Small intestine (tissue), 7 donors: ENCODE data around the gene KCNAB2. TPM values are rescaled to one million over a fixed set of nuclear protein-coding genes. Genes with fewer than 3 reads are reported as not detected.

ENCODE experiments used
- DNase-seq, 2 donors: peaks; one replicate each; pipeline versions ENCODE4 v3.0.0 to v3.0.0-alpha.2; 2013
- FAIRE-seq: peaks from 2 replicates; lab custom pipeline; 2012; peaks lifted over from hg19 to GRCh38; lab: Jason Lieb, UNC
- H3K27ac ChIP-seq, 3 donors: one replicate each; pipeline ENCODE4 v1.5.1; 2013; ENCODE audit warnings: low read length in 2 of 3, mild to moderate bottlenecking in 2 of 3, control low read depth in 1 of 3, inconsistent platforms in 1 of 3, low read depth in 1 of 3, moderate library complexity in 1 of 3
- H3K27me3 ChIP-seq, 3 donors: one replicate each; pipeline ENCODE4 v1.6.1; 2013; ENCODE audit warnings: low read length in 3 of 3, inconsistent platforms in 1 of 3; ENCODE audit not compliant: control insufficient read depth in 3 of 3, insufficient read depth in 3 of 3
- H3K36me3 ChIP-seq, 3 donors: one replicate each; pipeline ENCODE4 v1.6.1; 2013; ENCODE audit warnings: low read length in 3 of 3, inconsistent platforms in 1 of 3, low read depth in 1 of 3, mild to moderate bottlenecking in 1 of 3, moderate library complexity in 1 of 3; ENCODE audit not compliant: control insufficient read depth in 3 of 3, insufficient read depth in 2 of 3
- H3K4me1 ChIP-seq, 3 donors: one replicate each; pipeline ENCODE4 v1.6.1; 2013; ENCODE audit warnings: low read length in 2 of 3, inconsistent platforms in 1 of 3, low read depth in 1 of 3, mild to moderate bottlenecking in 1 of 3, moderate library complexity in 1 of 3; ENCODE audit not compliant: control insufficient read depth in 3 of 3, insufficient read depth in 2 of 3
- H3K4me3 ChIP-seq, 3 donors: one replicate each; pipeline ENCODE4 v1.5.1; 2013; ENCODE audit warnings: low read length in 3 of 3, control low read depth in 1 of 3, inconsistent platforms in 1 of 3, low read depth in 1 of 3, mild to moderate bottlenecking in 1 of 3, moderate library complexity in 1 of 3
- H3K9me3 ChIP-seq, 2 donors: one replicate each; pipeline ENCODE4 v1.6.1; 2013; ENCODE audit warnings: low read depth in 1 of 2, low read length in 1 of 2; ENCODE audit not compliant: control insufficient read depth in 2 of 2, insufficient read depth in 1 of 2
- WGBS, 3 donors: extraction: QIAGEN DNeasy Blood & Tissue Kit; methylation state at CpG; one replicate each; pipeline ENCODE4 v1.1.7; 2013; 5-methylcytosine and 5-hydroxymethylcytosine counted together
- polyA plus RNA-seq, 4 donors: library from polyadenylated mRNA; stranded (reverse) in 3 of 4; unstranded in 1 of 4; fragments of 200-250 nt in 3 of 4; fragments of 120-200 nt in 1 of 4; gene quantifications; one replicate each; pipeline versions ENCODE4 v1.2.1 to v1.2.3, GENCODE V29; 2013
- donor health status: healthy with polysubstance abuse.
- donor health status: control.
- donor health status: control.
- donor health status: Bipolar disorder and iron deficiency.
- donor health status: healthy.

The KCNAB2 gene
- polyA plus RNA-seq, 4 donors: 1.1 to 35.7 (median 5.3) TPM

DNA sequence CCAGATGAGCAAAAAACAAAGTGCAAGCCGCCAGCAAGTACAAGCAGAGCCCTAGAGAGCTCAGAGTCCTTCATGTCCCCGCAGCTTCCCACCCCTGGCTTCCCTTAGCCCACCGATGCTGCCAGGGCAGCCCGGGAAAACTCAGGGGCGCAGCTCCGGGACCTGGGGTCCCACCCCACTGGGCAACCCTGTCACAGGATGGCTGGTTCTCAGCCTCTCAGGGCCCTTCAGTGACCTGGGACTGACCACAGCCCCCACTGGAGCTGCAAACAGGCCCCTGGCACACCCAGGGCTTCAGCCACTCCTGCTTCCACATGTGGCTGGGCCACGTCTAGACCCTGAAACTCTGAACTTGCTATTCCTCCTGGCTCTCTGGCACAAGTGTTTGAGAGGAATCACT lies 84.9 kb downstream of the KCNAB2 start:
- no peak overlapping the region for H3K4me3 ChIP-seq
- DNase-seq: no peak
- no peaks in the 10 kb centered on the region for H3K27me3 ChIP-seq
- 71 to 81% (median 72%) methylated on average over 7 of the region's 7 CpGs for WGBS, 3 donors
- FAIRE-seq: no peak
- H3K27ac ChIP-seq: no peak overlapping the region
- H3K4me1 ChIP-seq: peaks cover 0 to 3% (median 0%) of the 10 kb centered on the region in 3 donors
- no peaks in the 10 kb centered on the region for H3K9me3 ChIP-seq
- no peaks in the 10 kb centered on the region for H3K36me3 ChIP-seq

DNA sequence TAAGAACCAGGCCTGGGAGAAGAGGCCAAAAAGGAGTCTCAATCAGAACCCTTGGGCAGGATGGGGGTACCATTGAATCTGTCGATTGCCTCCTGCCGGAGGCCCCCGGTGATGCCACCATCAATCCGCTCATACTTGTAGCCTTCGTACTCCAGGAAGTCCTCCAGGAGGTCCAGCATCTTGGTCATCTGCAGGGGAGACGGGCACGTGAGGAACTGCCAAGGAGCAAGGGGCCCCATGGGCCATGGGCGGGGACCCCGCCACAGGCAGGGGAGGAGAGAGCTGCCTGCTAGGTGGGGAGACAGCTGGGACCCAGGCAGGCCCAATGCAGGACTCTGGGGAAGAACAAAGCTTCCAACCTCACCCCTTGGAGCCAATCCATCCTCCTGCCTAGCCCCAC lies 85.9 kb downstream of the KCNAB2 start:
- 82 to 89% (median 86%) methylated on average over 7 to 9 of the region's 9 CpGs for WGBS, 3 donors
- no peak overlapping the region for H3K27ac ChIP-seq
- H3K4me3 ChIP-seq: no peak overlapping the region
- H3K9me3 ChIP-seq: no peaks in the 10 kb centered on the region
- H3K4me1 ChIP-seq: peaks cover 0 to 3% (median 0%) of the 10 kb centered on the region in 3 donors
- no peaks in the 10 kb centered on the region for H3K27me3 ChIP-seq
- DNase-seq (no peak), FAIRE-seq (no peak)
- no peaks in the 10 kb centered on the region for H3K36me3 ChIP-seq

GRCh38 chr1:6133146-6133895 lies 87.6 kb downstream of the KCNAB2 start:
- H3K36me3 ChIP-seq: no peaks in the 10 kb centered on the region
- no peaks in the 10 kb centered on the region for H3K4me1 ChIP-seq
- FAIRE-seq (no peak), DNase-seq (no peak)
- H3K27me3 ChIP-seq: no peaks in the 10 kb centered on the region
- H3K9me3 ChIP-seq: no peaks in the 10 kb centered on the region
- H3K4me3 ChIP-seq: no peak overlapping the region
- H3K27ac ChIP-seq: no peak overlapping the region
- 85 to 87% (median 86%) methylated on average over 15 of the region's 15 CpGs for WGBS, 3 donors

- 90 to 96% (median 93%) methylated on average over 10 to 11 of the region's 11 CpGs for WGBS, 3 donors
- no peak for FAIRE-seq
- Histone ChIP-seq H3K4me3 (no peak overlapping the region), H3K36me3 (no peaks in the 10 kb centered on the region), H3K4me1 (no peaks in the 10 kb centered on the region), H3K27ac (no peak overlapping the region), H3K9me3 (no peaks in the 10 kb centered on the region), H3K27me3 (no peaks in the 10 kb centered on the region)
- no peak for DNase-seq
Measured at GRCh38 chr1:6134206-6134605, 88.5 kb downstream of the KCNAB2 start.

DNA sequence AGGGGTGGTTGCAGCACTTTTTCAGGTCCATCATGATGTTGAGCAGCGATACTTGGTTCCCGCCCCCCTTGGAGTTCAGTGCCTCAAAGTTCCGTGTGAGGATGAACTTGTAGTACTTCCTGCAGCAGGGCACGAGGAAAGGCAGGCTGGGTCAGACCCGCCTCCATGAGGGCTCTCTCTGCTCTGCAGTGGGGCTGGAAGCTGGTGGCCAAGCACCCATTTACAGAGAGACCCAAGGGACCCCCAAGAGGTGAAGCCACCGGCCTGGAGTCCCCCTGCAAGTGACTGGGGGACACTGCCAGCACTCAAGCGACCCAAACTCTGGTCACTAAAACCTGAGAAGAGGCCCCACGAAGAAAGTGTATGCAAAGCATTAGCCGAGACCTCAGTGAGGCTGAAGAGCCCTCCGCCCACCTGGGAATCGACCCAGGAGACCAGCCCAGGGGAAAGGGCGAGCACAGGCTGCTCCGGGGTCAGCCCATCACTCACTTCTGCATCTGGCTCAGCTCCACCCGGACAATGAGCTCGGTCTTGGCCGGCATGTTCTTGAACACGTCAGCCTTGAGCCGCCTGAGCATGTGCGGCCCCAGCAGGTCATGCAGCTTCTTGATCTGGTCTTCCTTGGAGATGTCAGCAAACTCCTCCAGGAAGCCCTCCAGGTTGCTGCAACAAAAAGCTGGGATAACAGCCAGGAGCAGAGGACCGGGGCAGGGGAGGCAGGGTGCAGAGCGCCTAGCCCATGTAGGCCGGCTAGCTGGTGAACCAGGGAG lies 89.2 kb downstream of the KCNAB2 start:
- Histone ChIP-seq H3K36me3 (no peaks in the 10 kb centered on the region), H3K4me1 (no peaks in the 10 kb centered on the region), H3K27ac (no peak overlapping the region), H3K9me3 (no peaks in the 10 kb centered on the region), H3K4me3 (no peak overlapping the region), H3K27me3 (no peaks in the 10 kb centered on the region)
- 71 to 77% (median 75%) methylated on average over 22 of the region's 22 CpGs for WGBS, 3 donors
- DNase-seq (no peak), FAIRE-seq (no peak)

GRCh38 chr1:6136516-6137220 lies 91.0 kb downstream of the KCNAB2 start:
- no peak for FAIRE-seq
- Histone ChIP-seq H3K36me3 (no peaks in the 10 kb centered on the region), H3K27me3 (no peaks in the 10 kb centered on the region), H3K4me3 (no peak overlapping the region), H3K27ac (no peak overlapping the region), H3K9me3 (no peaks in the 10 kb centered on the region), H3K4me1 (no peaks in the 10 kb centered on the region)
- WGBS, 3 donors: 79 to 81% (median 81%) methylated on average over 15 to 16 of the region's 16 CpGs
- DNase-seq: no peak

GRCh38 chr1:6137758-6138157 lies 92.1 kb downstream of the KCNAB2 start:
- WGBS, 3 donors: 60 to 76% (median 65%) methylated on average over 5 of the region's 5 CpGs
- no peaks in the 10 kb centered on the region for H3K9me3 ChIP-seq
- DNase-seq: no peak
- FAIRE-seq: no peak
- H3K4me3 ChIP-seq: no peak overlapping the region
- no peaks in the 10 kb centered on the region for H3K36me3 ChIP-seq
- no peaks in the 10 kb centered on the region for H3K27me3 ChIP-seq
- no peaks in the 10 kb centered on the region for H3K4me1 ChIP-seq
- H3K27ac ChIP-seq: no peak overlapping the region

DNA sequence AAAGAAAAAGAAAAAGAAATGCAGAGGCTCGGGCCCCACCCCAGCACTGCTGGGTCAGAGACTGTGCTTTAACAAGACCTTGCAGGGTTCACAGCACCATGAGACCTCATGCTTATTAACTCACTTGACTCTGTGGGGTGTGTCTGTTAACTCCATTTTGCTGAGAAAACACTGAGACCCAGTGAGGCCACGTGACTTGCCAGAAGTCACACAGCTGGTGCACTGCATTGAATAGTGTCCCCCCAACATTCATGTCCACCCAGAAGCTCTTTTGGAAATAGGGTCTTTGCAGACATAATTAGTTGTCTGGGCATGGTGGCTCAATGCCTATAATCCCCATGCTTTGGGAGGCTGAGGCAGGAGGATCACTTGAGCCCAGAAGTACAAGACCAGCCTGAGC lies 94.7 kb downstream of the KCNAB2 start:
- WGBS, 3 donors: 70 to 88% (median 81%) methylated on average over 2 of the region's 2 CpGs
- Histone ChIP-seq H3K9me3 (no peaks in the 10 kb centered on the region), H3K36me3 (no peaks in the 10 kb centered on the region), H3K4me3 (no peak overlapping the region), H3K27me3 (peaks cover 0 to under 1% (median 0%) of the 10 kb centered on the region in 3 donors), H3K4me1 (no peaks in the 10 kb centered on the region), H3K27ac (no peak overlapping the region)
- FAIRE-seq (no peak), DNase-seq (no peak)
